GM15510 (cell line): Measurements from ENCODE around the gene PDCD10.

Experiments
- POLR2A ChIP-seq: IDR thresholded peaks from 3 replicates; pipeline ENCODE4 v1.6.1; 2011; ENCODE audit warnings: borderline replicate concordance; ENCODE audit not compliant: insufficient read length; ENCODE audit errors: extremely low read depth

PDCD10 gene

GRCh38 chr3:167740961-167741587, 6.4 kb upstream of the PDCD10 start:
- no peak for TF ChIP-seq POLR2A

- no peak for TF ChIP-seq POLR2A
These were observed 4.6 kb upstream of the PDCD10 start for GRCh38 chr3:167739190-167739810.

- TF ChIP-seq POLR2A = no peak
These were observed 3.3 kb upstream of the PDCD10 start for GRCh38 chr3:167738037-167738436.

- no peak for TF ChIP-seq POLR2A
These were observed 2.3 kb upstream of the PDCD10 start for GRCh38 chr3:167736997-167737396.

- TF ChIP-seq POLR2A = no peak
These were observed 1.6 kb upstream of the PDCD10 start for GRCh38 chr3:167736264-167736787.

- TF ChIP-seq POLR2A = peak; percentile 80
These were observed 794 bp upstream of the PDCD10 start, which contains the start of gene SERPINI1 for GRCh38 chr3:167735233-167736138. SERPINI1 (plus strand) TSS chr3:167735721; CDS start chr3:167789129, 53,408 bp downstream.

GRCh38 chr3:167733961-167734497, 663 bp downstream of the PDCD10 start:
- no peak for TF ChIP-seq POLR2A

GRCh38 chr3:167732313-167733065, 2.2 kb downstream of the PDCD10 start:
- no peak for TF ChIP-seq POLR2A

- no peak for TF ChIP-seq POLR2A
These were observed 3.3 kb downstream of the PDCD10 start for GRCh38 chr3:167731393-167731792.

- no peak for TF ChIP-seq POLR2A
These were observed 5.1 kb downstream of the PDCD10 start for GRCh38 chr3:167729591-167729990.

GRCh38 chr3:167728632-167729323, 5.9 kb downstream of the PDCD10 start:
- TF ChIP-seq POLR2A = no peak

- no peak for TF ChIP-seq POLR2A
These were observed 6.5 kb downstream of the PDCD10 start for GRCh38 chr3:167728176-167728575.

- no peak for TF ChIP-seq POLR2A
These were observed 10.8 kb downstream of the PDCD10 start for GRCh38 chr3:167723872-167724271.
